ENCODE data around the gene STX3. TPM values are rescaled to one million over a fixed set of nuclear protein-coding genes. Genes with fewer than 3 reads are reported as not detected.

STX3 gene
- total RNA-seq, 1 experiment from 2014 or later: 178 TPM

DNA sequence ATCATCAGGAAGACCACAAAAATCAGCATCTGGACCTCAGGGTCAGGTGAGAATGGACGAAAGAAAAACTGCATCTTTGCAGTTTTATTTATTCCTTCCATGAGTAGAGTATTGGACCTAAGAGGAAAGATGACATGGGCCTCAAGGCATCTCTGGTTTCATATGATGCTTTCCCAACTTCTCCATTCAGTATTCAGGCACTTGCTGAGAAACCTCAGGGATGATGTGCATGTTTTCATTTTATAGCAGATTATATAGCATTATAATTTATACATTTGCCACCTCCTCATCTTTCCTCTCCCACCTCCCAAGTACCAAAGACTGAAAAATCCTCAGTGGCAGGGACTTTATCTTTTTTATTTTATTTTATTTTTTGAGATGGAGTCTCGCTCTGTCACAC lies 41.4 kb upstream of the STX3 start, which contains the start of gene OR10V1:
Gene OR10V1 (minus strand): TSS at position 101 of the 400 bp plus-strand sequence. CDS start 0 bp downstream, at position 101.
- no peaks in the 10 kb centered on the region for H3K27me3 ChIP-seq (replicated peaks; ENCODE audit: control insufficient read depth, insufficient read depth, low read length)
- POLR2A ChIA-PET: no interaction called here

DNA sequence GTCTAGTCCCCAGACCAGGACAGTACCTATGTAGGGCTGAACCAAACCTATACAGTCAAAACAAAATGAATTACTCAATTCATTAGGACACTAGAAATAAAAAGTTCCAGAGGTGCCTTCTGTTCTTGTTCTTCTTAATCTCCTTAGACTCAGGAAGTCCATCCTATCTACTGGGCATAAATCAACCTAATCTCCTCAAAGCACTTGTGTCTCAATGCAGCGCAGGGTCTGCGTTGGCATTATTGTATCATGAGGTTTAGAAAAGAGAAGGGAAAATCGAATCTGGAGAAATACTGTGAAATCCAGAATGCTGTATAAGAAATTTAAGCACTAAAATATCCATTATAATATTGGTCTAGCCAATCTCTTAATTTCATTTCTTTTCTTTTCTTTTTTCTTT lies 39.1 kb upstream of the STX3 start:
- no peak overlapping the region for H3K27ac Mint-ChIP-seq (ENCODE audit: unreplicated experiment)
- Histone ChIP-seq H3K4me1 (no peaks in the 10 kb centered on the region), H3K36me3 (ENCODE audit: control insufficient read depth, insufficient read depth, low read length) (no peaks in the 10 kb centered on the region), H3K4me3 (ENCODE audit: low read depth, low read length) (no peak overlapping the region), H3K9me3 (peaks cover 7% of the 10 kb centered on the region; the same call in 1 of the 2 replicates), H3K27me3 (replicated peaks; ENCODE audit: control insufficient read depth, insufficient read depth, low read length) (no peaks in the 10 kb centered on the region)
- BruUV-seq (replicated peaks): no TSS peak
- ChIA-PET POLR2A (no interaction called here), CTCF (no interaction called here)
- H3K4me1 Mint-ChIP-seq (ENCODE audit: low read depth, unreplicated experiment): peaks cover 8% of the 10 kb centered on the region
- intact Hi-C loops (cut with micrococcal nuclease; ENCODE audit: unreplicated experiment): no loop called here
- no peaks in the 10 kb centered on the region for H3K27me3 Mint-ChIP-seq (ENCODE audit: insufficient read depth, unreplicated experiment)
- H3K9me3 Mint-ChIP-seq (ENCODE audit: unreplicated experiment): peaks cover 10% of the 10 kb centered on the region
- no peak for DNase-seq
- no peaks in the 10 kb centered on the region for H3K36me3 Mint-ChIP-seq (ENCODE audit: insufficient read depth, unreplicated experiment)
- TF ChIP-seq, protein P1, sequence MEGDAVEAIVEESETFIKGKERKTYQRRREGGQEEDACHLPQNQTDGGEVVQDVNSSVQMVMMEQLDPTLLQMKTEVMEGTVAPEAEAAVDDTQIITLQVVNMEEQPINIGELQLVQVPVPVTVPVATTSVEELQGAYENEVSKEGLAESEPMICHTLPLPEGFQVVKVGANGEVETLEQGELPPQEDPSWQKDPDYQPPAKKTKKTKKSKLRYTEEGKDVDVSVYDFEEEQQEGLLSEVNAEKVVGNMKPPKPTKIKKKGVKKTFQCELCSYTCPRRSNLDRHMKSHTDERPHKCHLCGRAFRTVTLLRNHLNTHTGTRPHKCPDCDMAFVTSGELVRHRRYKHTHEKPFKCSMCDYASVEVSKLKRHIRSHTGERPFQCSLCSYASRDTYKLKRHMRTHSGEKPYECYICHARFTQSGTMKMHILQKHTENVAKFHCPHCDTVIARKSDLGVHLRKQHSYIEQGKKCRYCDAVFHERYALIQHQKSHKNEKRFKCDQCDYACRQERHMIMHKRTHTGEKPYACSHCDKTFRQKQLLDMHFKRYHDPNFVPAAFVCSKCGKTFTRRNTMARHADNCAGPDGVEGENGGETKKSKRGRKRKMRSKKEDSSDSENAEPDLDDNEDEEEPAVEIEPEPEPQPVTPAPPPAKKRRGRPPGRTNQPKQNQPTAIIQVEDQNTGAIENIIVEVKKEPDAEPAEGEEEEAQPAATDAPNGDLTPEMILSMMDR (IDR thresholded peaks at IDR 0.05; ENCODE audit: insufficient read depth in 1 of 2, low read depth in 1 of 2, low read length in 1 of 2, severe bottlenecking in 1 of 2, unreplicated experiment in 1 of 2): no peak
- H3K4me3 Mint-ChIP-seq (ENCODE audit: unreplicated experiment): no peak overlapping the region

More for the DNA sequence above, 41.4 kb upstream of the STX3 start, which contains the start of gene OR10V1:
- H3K9me3 Mint-ChIP-seq (ENCODE audit: unreplicated experiment): peaks cover 13% of the 10 kb centered on the region
- no peak within 1 kb of the TSS for H3K27ac Mint-ChIP-seq (ENCODE audit: unreplicated experiment)
- no peak for DNase-seq
- intact Hi-C loops (cut with micrococcal nuclease; ENCODE audit: unreplicated experiment): no loop called here
- H3K36me3 Mint-ChIP-seq (ENCODE audit: insufficient read depth, unreplicated experiment): no peaks in the 10 kb centered on the region
- H3K4me1 ChIP-seq: peaks cover 7% of the 10 kb centered on the region
- peaks cover 21% of the 10 kb centered on the region for H3K9me3 ChIP-seq
- BruUV-seq (replicated peaks): no TSS peak
- H3K4me3 Mint-ChIP-seq (ENCODE audit: unreplicated experiment): no peak within 1 kb of the TSS
- CTCF ChIA-PET: no interaction called here
- H3K4me3 ChIP-seq (ENCODE audit: low read depth, low read length): no peak within 1 kb of the TSS
- no peaks in the 10 kb centered on the region for H3K36me3 ChIP-seq (ENCODE audit: control insufficient read depth, insufficient read depth, low read length)
- H3K27me3 Mint-ChIP-seq (ENCODE audit: insufficient read depth, unreplicated experiment): no peaks in the 10 kb centered on the region
- TF ChIP-seq, protein P1 (IDR thresholded peaks at IDR 0.05; ENCODE audit: insufficient read depth in 1 of 2, low read depth in 1 of 2, low read length in 1 of 2, severe bottlenecking in 1 of 2, unreplicated experiment in 1 of 2): no peak
- peaks cover 8% of the 10 kb centered on the region for H3K4me1 Mint-ChIP-seq (ENCODE audit: low read depth, unreplicated experiment)

GRCh38 chr11:59719556-59719955 lies 35.6 kb upstream of the STX3 start:
- intact Hi-C loops (cut with micrococcal nuclease; ENCODE audit: unreplicated experiment): no loop called here
- BruUV-seq (replicated peaks): no TSS peak
- CTCF ChIA-PET: no interaction called here

More at GRCh38 chr11:59719556-59719955, 35.6 kb upstream of the STX3 start:
- Histone ChIP-seq H3K4me1 (peaks cover 4% of the 10 kb centered on the region; the same call in 1 of the 2 replicates), H3K36me3 (ENCODE audit: control insufficient read depth, insufficient read depth, low read length) (no peaks in the 10 kb centered on the region), H3K9me3 (no peaks in the 10 kb centered on the region), H3K27me3 (replicated peaks; ENCODE audit: control insufficient read depth, insufficient read depth, low read length) (no peaks in the 10 kb centered on the region), H3K4me3 (ENCODE audit: low read depth, low read length) (no peak overlapping the region)
- Mint-ChIP-seq H3K36me3 (ENCODE audit: insufficient read depth, unreplicated experiment) (no peaks in the 10 kb centered on the region), H3K9me3 (ENCODE audit: unreplicated experiment) (no peaks in the 10 kb centered on the region), H3K4me1 (ENCODE audit: low read depth, unreplicated experiment) (peaks cover 13% of the 10 kb centered on the region), H3K27me3 (ENCODE audit: insufficient read depth, unreplicated experiment) (no peaks in the 10 kb centered on the region), H3K27ac (ENCODE audit: unreplicated experiment) (no peak overlapping the region), H3K4me3 (ENCODE audit: unreplicated experiment) (no peak overlapping the region)
- TF ChIP-seq, protein P1 (IDR thresholded peaks at IDR 0.05; ENCODE audit: insufficient read depth in 1 of 2, low read depth in 1 of 2, low read length in 1 of 2, severe bottlenecking in 1 of 2, unreplicated experiment in 1 of 2): no peak
- no peak for DNase-seq
- POLR2A ChIA-PET: no interaction called here

Data from Caco-2 (cell line).